GM19455 (cell line): ENCODE data around the gene GAB2.

ENCODE experiments used
- ATAC-seq: cut with Tn5 transposase; IDR thresholded peaks from one replicate; pipeline ENCODE4 v1.9.1; 2021; ENCODE audit not compliant: unreplicated experiment

GAB2 gene

GRCh38 chr11:78428266-78428636, 10.6 kb upstream of the GAB2 start:
- no peak for ATAC-seq

- no peak for ATAC-seq
Measured at GRCh38 chr11:78427615-78428265, 10.1 kb upstream of the GAB2 start.

DNA sequence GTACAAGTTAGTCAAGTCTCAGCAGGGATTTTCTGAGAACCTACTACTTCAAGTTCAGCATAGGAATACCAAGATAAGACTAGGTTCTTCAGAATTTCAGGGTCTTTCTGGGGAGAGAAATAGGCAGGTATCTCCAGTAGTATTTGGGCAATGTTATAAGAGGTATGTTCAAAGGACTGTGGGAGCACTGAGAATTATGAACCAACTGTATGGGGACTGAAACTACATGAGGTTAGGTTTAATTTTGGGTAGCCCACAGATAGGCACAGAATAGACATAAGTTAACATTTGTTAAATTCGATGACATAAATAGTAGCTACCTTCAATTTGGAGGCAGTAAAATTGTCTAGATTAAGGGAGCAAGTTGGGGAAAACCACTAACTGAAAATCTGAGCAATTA, 9.2 kb upstream of the GAB2 start:
- peak; percentile 42 for ATAC-seq

GRCh38 chr11:78425399-78426070, 7.9 kb upstream of the GAB2 start:
- ATAC-seq = no peak

DNA sequence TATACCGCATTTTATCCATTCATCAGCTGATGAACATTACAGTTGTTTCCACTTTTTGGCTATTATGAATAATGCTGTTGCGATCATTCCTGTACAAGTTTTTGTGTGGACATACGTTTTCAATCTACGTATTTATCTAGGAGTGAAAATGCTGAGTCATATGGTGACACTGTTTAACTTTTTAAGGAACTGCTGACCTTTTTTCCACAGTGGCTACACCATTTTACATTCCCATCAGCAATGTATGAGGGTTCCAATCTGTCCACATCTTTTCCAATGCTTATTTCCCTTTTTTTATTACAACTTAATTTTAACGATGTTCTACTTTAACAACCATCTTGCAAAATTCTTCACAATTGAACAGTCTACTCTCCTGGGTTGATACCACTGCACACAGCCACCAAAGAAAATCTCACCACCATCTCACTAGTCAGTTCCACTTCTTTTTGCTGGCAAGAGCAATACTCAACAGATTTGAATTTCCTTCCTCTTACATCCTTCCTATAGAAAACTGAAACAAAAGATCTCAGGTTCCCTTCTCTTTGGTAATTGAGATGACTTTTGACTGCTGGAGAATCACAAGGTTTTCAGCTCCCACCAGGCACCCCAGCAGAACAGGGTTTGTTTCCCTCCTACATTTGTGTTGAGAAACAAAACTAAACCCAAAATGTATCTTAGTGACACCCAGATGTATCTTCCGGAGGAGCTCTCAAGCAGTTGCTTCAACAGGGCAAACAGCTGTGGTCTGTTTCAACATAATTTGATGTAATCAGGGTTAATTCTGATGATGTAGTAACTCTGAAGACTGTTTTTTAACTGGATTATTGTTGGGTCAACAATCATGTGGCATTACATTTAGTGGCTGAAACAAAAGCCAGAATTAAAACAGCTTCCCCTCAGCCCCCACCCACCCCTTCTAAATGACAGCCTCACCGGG, 7.0 kb upstream of the GAB2 start:
- ATAC-seq = peak; percentile 48

- no peak for ATAC-seq
Measured at GRCh38 chr11:78423241-78423640, 5.6 kb upstream of the GAB2 start.

DNA sequence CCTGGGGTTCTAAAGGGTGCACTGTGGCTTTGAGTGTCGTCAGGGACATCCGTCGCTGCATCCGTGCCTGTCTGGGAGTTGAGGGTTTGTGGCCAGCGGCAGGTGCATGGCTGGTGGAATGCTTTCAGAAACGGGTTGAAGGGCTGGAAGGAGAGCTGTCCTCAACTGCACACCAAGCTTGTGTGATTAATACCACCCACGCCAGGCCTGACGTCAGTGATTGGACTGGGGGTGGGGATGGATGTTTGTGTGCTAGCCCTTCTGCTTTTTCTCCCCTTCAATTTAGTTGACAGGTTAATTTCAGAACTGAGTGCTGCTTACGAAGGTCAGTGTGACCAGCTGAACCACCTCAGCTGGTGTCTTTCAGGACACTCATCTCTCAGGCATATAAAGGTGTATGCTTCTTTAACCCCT, 3.2 kb upstream of the GAB2 start:
- no peak for ATAC-seq

GRCh38 chr11:78420255-78420764, 2.7 kb upstream of the GAB2 start:
- no peak for ATAC-seq

GRCh38 chr11:78419327-78419726, 1.7 kb upstream of the GAB2 start:
- ATAC-seq = no peak

DNA sequence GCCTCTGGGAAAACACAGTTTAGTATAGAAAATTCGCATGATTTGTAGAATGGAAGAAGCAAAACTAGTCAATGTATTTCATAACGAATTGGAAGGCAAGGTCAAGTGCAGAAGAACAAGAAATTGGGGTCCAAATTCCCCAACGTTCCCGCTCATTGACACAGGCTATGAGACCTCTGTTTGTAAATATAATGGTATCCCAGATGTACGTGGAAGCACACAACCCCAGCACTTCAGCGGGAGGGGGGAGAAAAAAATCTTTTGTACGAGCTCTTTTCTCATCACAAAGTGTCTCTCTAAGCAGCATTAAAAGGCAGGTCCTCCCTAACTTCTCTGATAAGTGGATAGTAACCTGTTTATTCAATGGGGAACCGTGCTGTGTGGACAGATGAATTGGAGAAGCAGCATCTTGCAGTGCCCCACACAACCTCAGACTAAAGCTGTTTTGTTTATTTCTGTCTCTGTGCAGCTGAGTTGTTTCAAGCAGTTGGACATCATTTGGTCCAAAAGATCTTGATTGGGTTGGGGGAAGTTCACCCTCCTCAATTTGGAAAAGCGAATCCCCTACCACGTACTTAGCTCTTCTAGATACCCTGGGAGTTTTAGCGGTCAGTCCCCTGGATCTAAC, 1.1 kb upstream of the GAB2 start:
- no peak for ATAC-seq

DNA sequence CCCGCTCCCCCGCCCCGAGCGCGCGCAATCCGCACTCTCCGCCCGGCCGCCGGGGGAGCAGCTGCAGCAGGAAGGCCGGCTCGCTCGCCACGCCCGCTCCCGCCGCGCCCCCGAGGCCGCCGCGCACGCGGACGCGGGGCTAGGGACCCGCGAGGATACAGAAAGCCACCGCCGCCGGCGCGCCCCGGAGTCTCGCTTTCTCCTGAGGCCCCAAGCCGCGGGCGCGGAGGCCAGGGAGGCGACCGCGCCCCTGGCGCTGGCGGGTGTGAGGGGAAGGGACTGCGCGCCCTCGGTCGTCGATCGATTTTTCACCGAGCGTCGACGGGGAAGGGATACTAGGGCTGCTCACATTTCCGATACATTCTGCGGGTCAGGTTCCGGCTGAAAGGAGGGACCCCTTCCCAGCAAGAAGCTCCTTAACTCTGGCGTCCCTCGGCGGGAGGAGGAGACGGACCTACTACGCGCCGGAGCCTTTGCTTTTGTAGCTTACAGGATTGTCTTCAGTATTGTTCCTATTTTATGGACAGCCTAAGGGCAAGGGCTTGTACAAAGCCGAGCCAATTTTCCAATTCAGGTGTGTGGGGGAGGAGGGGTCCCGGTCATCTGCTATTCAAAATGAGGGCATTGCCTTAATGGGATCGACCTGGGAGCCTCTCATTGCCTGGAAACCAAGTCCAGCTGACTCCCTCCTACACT, 416 bp upstream of the GAB2 start:
- peak; percentile 55 for ATAC-seq

DNA sequence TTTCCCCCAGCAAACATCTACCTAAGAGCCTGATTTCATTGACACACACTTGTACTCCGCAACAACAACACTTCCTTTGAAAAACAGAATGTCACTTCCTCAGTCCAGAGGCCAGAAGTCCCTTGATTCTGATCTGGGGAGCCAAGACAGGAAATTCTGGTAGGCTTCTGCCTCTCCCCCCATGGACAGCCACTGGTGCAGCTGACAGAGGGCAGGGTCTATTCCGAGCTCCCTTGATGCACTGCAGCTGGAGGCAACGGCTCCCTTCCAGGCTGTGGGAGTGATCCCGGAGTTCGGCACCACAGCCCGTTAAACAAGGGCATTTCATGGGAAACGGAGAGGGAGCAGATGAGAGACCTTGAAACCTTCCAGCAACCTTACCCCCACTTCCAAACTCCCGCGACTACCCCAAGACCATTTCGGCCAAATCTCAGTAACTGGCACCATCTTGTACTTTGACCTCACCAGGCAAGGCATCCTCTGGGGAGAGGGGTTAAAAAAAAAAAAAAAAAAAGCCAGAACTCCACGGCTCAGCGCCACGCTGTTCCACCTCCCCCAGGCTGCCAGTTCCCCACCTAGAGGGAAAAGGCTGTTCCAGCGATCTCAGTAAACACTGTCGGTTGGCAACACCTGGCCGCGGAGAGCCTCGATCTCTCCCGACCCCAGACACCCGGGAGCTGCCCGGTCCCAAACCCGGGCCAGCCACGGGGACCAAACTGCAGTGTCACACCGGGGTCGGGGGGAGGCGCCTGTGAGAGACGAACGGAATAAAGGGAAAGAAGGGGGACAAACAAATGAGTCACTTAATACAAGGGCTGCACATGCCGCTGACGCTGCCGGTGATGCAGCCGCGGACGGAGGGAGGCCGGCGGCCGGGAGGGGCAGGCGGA, 1.1 kb downstream of the GAB2 start:
- peak; percentile 52 for ATAC-seq

GRCh38 chr11:78415338-78415737, 2.3 kb downstream of the GAB2 start:
- ATAC-seq = no peak

- ATAC-seq = no peak
Measured at GRCh38 chr11:78414321-78415051, 3.1 kb downstream of the GAB2 start.

GRCh38 chr11:78408619-78409018, 9.0 kb downstream of the GAB2 start:
- ATAC-seq = no peak

GRCh38 chr11:78406568-78407196, 10.9 kb downstream of the GAB2 start:
- no peak for ATAC-seq

- no peak for ATAC-seq
Measured at GRCh38 chr11:78405805-78406204, 11.8 kb downstream of the GAB2 start.

DNA sequence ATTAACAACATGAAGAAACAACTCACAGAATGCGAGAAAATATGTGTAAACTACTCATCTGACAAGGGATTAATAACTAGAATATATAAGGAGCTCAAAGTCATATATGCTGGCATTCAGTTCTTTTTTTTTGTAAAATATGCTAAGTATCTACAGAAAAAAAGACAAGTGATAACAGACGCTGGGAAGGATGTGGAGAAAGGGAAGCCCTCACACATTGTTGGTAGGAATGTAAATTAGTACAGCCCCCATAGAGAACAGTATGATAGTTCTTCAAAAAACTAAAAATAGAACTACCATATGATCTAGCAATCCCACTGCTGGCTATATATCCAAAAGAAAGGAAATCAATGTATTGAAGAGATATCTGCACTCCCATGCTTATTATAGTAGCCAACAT, 13.8 kb downstream of the GAB2 start:
- ATAC-seq = no peak
